Measurements from ENCODE around the gene ELF1. TPM values are rescaled to one million over a fixed set of nuclear protein-coding genes. Genes with fewer than 3 reads are reported as not detected.

ELF1 gene
- total RNA-seq (30.0 and 36.8 TPM in 2 replicates), polyA plus RNA-seq (22.2 and 23.6 TPM in 2 replicates)

DNA sequence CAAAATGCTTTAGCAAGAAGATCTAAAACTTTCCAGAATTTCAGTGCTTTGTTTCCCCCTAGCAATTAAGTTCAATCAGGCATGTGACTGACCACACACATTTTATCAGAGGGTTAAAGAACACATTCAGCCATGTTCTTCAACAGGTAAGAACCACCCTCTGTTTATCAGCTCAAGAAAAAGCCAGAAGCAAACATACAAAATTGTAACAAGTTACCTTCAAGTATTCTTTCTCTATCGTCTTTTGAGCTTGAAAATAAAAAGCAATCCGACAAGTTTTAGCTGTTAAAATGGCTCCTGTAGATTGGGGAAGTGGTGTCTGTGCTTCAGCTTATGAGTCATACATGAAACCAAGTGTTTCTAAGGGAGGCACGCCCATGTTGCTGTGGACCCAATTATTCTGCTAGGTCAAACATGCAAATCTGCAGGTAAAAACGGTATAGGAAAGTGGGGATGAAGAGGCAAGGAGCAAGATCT is at the start of gene ELF1:
TSS of gene ELF1 (minus strand) at position 306 of the 477 bp plus-strand sequence. CDS start 37,262 bp downstream, outside the sequence.
- no peak for TF ChIP-seq CTCF (IDR thresholded peaks at IDR 0.05; ENCODE audit: low read depth, low read length)
- peak in 1 of 2 donors; percentile 56 for DNase-seq (ENCODE audit: low read depth in 1 of 2, low spot score in 1 of 2)
- no peaks in the 10 kb centered on the region for H3K9me3 ChIP-seq (ENCODE audit: low read depth)
- H3K4me3 ChIP-seq, result no peak within 1 kb of the TSS
- H3K27ac ChIP-seq, result peak within 1 kb of the TSS; percentile 27
- H3K36me3 ChIP-seq, result no peaks in the 10 kb centered on the region
- no peaks in the 10 kb centered on the region for H3K27me3 ChIP-seq
- H3K4me1 ChIP-seq (ENCODE audit: low read depth), result peaks cover 15% of the 10 kb centered on the region

DNA sequence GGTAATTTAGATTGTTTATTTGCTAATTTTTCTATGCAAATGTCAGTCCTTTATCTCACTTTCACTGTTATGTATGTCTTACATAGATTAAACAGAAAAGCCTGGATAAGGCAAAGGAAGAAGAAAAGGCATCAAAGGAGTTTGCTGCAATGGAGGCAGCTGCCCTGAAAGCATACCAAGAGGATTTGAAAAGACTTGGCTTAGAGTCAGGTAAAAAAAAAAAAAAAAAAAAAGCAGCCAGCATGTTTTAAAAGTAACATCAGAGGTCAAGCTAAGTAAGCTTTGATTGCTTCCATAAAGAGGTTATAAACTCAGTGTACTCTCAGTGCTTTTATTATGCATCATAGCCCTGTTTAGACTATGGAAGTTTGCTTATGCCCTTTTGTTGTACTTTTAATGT is 46.0 kb upstream of the ELF1 start:
- Histone ChIP-seq H3K4me1 (ENCODE audit: low read depth) (peaks cover 10% of the 10 kb centered on the region), H3K4me3 (no peak overlapping the region), H3K27ac (no peak overlapping the region), H3K36me3 (peaks cover 44% of the 10 kb centered on the region), H3K27me3 (no peaks in the 10 kb centered on the region), H3K9me3 (ENCODE audit: low read depth) (no peaks in the 10 kb centered on the region)
- no peak for TF ChIP-seq CTCF (IDR thresholded peaks at IDR 0.05; ENCODE audit: low read depth, low read length)
- peak in 1 of 2 donors; percentile 65 for DNase-seq (ENCODE audit: low read depth in 1 of 2, low spot score in 1 of 2)

GRCh38 chr13:41064493-41064892 is 45.4 kb upstream of the ELF1 start:
- H3K27me3 ChIP-seq, result no peaks in the 10 kb centered on the region
- H3K9me3 ChIP-seq (ENCODE audit: low read depth), result no peaks in the 10 kb centered on the region
- peaks cover 10% of the 10 kb centered on the region for H3K4me1 ChIP-seq (ENCODE audit: low read depth)
- DNase-seq (ENCODE audit: low read depth in 1 of 2, low spot score in 1 of 2), result peak in 1 of 2 donors; percentile 67
- no peak for TF ChIP-seq CTCF (IDR thresholded peaks at IDR 0.05; ENCODE audit: low read depth, low read length)
- H3K36me3 ChIP-seq, result peaks cover 41% of the 10 kb centered on the region
- no peak overlapping the region for H3K4me3 ChIP-seq
- no peak overlapping the region for H3K27ac ChIP-seq

GRCh38 chr13:41061914-41062837 is 43.1 kb upstream of the ELF1 start:
- no peak for TF ChIP-seq CTCF (IDR thresholded peaks at IDR 0.05; ENCODE audit: low read depth, low read length)
- H3K27me3 ChIP-seq, result no peaks in the 10 kb centered on the region
- H3K36me3 ChIP-seq, result peaks cover 20% of the 10 kb centered on the region
- H3K27ac ChIP-seq, result peak overlapping the region; percentile 93
- peak overlapping the region; percentile 95 for H3K4me3 ChIP-seq
- DNase-seq (ENCODE audit: low read depth in 1 of 2, low spot score in 1 of 2), result peak; percentile 36 to 79
- H3K4me1 ChIP-seq (ENCODE audit: low read depth), result peaks cover 16% of the 10 kb centered on the region
- no peaks in the 10 kb centered on the region for H3K9me3 ChIP-seq (ENCODE audit: low read depth)

DNA sequence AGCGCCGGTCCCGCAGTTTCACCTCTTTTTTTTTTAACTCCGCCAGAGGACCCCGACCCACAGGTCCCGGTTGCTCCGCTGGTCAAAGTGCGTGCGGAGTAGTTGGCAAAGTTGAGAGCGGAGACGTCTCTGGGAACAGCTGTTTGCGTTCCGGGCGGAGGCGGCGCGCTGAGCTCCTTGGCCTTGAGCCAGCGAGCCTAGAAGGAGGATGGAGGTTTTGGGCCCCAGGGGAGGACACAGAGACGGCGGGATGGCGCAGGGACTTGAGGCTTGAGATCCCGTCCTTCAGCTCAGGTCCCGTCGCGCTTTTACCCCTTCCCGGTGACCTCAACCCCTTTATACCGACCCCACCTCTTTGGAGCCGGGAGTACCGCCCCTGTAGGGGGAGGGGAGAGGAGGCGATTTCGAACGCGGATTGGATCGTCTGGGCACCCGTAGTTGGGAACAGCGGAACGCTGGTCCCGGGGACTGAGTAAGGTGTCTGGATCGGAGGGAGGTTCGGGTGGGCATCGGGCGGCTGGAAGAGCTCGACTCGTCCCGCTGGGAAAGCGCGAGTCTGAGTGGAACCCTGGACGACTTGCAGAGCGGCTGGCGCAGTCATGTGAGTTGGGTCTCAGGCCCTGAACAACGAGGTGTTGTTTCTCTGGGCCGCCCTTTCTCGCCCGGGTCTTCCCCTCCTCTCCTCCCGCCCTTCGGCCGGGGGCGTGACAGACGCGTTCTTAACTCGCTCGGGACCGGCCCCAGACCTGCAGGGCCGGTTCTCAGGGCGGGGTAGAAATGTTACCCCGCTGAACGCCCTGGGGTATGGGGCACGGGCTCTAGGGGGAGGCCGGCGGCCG is 42.2 kb upstream of the ELF1 start, which contains the start of gene WBP4:
TSS of gene WBP4 (plus strand) at position 435 of the 839 bp plus-strand sequence. CDS start at position 600, 165 bp downstream.
- H3K27ac ChIP-seq, result peak within 1 kb of the TSS; percentile 93
- H3K4me1 ChIP-seq (ENCODE audit: low read depth), result peaks cover 16% of the 10 kb centered on the region
- H3K4me3 ChIP-seq, result peak within 1 kb of the TSS; percentile 95
- DNase-seq (ENCODE audit: low read depth in 1 of 2, low spot score in 1 of 2), result peak; percentile 96 to 97
- H3K36me3 ChIP-seq, result peaks cover 11% of the 10 kb centered on the region
- H3K9me3 ChIP-seq (ENCODE audit: low read depth), result no peaks in the 10 kb centered on the region
- TF ChIP-seq CTCF (IDR thresholded peaks at IDR 0.05; ENCODE audit: low read depth, low read length), result peak; percentile 29
- no peaks in the 10 kb centered on the region for H3K27me3 ChIP-seq

All from cardiac muscle cell (in vitro differentiated cells and primary cell).